GM21515 (cell line): ENCODE results near the gene PBLD.
"Not testable (repeated sequence)": the region's sequence is repeated elsewhere in the genome, so short reads cannot be mapped to it uniquely, and the experiment has no call there.

Experiments used
- ATAC-seq: cut with Tn5 transposase; IDR thresholded peaks from one replicate; pipeline ENCODE4 v1.9.1; 2021; ENCODE audit not compliant: unreplicated experiment

The PBLD gene

DNA sequence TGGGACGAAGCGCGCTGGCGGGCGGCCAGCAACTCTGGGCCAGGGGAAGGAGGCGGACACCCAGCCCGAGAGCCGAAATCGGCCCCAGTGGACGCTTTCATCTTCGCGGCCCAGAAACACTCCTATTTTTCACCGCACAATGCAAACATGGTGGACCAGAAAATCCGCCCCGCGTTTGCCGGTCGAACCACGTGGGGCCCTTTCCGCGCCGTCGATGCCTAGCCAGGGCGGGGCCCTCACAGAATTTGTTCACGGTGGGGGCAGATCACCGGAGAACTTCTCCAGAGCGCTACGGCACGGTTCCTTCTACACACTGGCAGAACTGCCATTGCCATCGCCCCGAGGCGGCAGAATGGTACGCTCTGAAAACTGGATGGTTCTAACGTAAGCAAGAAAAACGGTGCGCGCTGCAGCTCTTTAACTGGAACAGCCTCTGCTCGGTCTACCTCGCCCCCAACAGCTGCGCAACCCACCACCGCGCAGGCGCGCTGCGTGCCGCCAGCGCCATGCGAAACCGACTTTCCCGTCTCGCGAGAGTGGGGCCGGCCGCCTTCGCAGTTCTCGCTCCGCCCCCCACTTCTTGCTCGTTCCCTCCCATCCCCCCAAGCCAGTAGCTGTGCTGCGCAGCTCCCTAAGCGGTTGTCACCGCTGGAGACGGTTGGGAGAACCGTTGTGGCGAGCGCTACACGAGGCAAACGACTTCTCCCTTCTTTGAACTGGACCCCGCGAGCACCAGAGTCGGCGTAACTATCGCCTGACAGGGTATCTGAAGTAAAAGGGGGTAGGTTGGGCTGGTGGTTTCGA lies 1.1 kb downstream of the PBLD start, which contains the start of gene HNRNPH3:
Gene HNRNPH3, plus strand, starts transcription at position 610 of the 804 bp plus-strand sequence. CDS start 5,158 bp downstream, outside the sequence.
- ATAC-seq, result peak; percentile 78

DNA sequence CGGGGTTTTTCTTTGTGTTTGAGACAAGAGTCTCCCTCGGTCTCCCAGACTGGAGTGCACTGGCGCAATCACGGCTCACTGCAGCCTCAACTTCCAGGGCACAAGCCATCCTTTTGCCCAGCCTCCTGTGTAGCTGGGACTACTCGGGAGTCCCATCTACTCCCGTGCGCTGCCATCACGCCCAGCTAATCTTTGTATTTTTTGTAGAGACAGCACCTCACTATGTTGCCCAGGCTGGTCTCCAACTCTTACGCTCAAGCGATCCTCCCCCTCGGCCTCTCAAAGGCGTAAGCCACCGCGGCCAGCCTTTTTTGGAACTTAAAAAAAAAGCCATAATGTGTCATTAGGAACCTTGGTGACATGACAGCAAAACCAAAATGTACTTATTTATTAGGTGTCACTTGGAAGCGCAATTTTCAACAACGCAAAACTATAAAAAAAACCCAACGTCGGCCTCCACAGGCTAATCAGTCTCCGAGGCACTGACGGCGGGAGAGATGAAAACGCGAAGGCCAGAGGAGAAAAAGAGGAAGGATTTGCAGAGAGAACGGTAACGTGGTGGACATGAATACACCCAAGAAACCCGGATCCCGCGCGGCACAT lies 1.8 kb downstream of the PBLD start:
- ATAC-seq, result no peak

DNA sequence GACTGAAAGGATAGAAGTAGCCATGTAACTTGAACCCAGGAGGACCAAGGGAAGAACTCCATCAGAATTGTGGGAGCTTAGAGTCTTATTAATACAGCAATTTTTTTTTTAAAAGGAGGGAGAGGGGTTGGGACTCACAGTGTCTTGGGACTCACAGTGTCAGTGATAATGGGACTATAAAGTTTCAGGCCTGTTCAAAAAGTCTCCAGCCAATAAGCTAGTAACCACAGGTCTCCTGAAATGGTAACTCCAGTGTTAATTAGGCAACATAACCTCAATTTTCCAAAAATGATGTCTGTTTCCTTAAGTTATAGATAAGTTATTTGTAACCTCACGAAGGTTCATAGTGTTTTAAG lies 3.2 kb downstream of the PBLD start:
- ATAC-seq, result no peak

DNA sequence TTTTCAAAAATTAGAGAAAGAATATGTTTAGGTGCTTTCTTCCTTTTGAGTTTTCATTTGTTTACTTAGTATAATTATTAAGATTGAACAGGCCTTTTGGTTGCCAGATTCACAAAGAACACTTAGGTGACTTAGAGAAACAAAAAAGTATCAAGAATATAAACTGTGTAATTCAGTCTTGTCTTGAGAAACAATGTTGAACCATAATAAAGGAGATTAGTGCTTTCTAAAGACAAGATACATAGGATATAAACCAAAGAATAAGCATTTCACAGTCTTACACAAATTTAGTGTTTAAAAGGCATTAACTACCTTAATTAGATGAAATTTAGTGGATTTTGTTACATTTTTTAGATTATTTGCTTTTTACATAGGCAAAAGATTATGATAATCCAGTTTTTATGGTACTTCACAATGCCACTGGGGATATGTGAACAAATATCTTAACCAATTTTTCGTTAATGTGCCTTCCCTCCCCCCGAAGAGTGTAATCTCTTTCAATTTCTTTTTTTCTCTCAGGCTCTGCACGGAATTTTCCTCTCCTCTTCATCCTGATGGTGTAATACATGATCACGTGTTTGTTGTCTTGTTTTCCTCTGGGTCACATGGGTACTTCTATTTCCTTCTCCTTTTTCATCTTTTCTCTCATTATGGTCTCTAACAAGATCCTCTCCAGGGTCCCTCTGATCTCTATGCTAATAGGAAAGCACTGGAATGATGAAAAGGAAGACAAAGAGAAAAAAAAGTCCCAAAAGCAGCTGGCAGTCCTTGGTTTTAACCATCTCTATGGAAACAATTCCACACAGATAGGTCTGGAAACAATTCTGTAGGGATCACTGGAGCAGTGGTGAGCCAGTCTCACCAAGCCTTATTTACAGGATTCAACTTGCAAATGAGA lies 4.6 kb downstream of the PBLD start:
- no peak for ATAC-seq

DNA sequence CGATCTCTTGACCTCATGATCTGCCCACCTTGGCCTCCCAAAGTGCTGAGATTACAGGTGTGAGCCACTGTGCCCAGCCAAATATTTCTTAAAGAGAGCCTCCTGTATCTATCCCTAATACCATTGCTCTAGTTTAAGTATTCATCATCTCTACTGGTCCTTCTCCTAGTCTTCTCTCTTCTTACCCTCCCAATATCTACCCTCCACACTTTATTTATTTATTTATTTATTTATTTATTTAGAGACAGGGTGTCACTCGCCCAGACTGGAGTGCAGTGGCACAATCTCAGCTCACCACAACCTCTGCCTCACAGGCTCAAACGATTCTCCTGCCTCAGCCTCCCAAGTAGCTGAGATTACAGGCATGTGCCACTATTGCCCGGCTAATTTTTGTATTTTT lies 8.3 kb downstream of the PBLD start:
- not testable (repeated sequence) for ATAC-seq

DNA sequence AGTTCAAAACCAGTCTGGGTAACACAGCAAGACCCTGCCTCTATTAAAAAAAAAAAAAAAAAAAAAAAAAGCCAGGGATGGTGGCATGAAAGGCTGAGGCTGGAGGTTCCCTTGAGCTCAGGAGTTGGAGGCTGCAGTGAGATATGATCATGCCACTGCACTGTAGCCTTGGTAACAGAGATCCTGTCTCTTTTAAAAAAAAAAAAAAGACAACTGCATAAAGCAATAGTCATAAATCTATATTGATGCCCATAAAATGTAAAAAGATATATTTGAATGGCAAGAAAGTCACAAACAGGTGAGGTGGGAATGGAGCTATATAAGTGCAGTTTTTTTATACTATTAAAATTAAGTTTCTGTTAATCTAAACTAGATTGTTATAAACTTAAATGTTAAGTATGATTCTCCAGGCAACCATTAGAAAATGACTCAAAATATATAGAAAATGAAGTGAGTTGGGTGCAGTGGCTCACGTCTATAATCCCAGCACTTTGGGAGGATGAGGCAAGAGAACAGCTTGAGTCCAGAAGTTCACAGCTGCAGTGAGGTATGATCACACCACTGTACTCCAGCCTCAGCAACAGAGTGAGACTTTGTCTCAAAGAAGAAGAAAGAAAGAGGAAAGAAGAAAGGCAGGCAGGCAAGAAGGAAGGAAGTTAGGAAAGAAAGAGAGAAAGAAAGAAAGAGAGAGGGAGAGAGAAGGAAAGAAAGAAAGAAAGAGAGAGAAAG lies 14.2 kb downstream of the PBLD start:
- ATAC-seq, result no peak

DNA sequence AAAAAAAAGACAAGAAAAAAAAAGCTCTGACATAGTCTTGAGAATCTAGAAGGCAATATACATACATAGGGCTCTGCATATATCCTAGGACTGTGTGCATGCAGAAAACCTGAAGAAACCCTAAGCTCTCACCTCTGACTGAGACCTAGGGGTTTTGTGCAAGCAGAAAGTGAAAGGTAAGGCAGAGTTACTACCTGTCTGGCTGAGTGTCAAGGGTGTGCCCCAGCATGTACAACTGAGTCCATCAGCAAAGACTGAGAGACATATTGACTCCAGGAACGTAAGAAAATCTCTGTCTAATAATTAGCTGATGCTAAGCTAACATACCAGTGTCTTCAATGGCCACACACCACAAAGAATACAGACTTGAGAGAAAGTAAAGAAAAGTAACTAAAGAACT lies 17.1 kb downstream of the PBLD start:
- no peak for ATAC-seq

DNA sequence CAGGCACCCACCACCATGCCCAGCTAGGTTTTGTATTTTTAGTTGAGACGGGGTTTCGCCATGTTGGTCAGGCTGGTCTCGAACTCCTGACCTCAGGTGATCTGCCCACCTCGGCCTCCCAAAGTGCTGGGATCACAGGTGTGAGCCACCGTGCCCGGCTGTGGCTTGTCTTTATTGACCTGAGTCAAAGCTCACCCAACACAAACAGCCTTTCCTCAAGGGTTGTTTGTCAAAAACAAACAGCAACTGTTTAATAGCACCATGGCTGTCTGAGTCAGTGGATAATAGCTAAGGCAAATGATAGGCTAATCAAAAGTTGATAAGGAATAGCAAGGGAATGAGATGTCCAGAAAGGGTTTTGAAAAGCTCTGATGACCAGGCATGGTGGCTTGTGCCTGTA lies 17.8 kb downstream of the PBLD start:
- ATAC-seq, result not testable (repeated sequence)

DNA sequence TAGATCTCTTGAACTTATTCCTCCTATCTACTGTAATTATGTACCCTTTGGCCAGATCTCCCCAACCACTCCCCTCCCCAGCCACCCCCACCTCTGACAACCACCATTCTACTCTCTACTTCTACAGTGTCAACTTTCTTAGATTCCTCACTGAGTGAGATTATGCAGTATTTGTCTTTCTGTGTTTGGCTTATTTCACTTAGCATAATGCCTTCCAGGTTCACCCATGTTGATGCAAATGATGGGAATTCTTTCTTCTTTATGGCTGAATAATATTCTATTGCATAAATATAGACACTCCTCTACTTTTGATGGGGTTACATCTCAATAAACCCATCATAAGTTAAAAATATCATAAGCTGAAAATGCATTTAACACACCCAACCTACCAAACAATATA lies 22.2 kb downstream of the PBLD start:
- no peak for ATAC-seq

DNA sequence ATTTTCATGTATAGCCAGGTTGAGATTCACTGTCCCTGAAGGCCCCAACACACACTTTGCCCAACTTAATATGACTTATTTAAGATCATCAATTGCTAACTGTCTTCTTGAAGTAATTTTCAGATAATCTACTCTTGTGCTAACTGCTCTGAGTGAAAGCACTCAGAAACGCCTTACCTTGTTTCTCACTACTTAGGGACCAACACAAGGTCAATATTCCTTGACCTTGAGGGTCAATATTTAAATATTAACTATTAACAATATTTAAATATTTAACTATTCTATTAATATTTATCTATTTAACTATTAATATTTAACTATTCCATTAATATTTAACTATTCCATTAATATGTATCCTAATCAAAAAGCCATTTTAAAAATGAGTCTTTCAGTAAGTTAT lies 26.9 kb downstream of the PBLD start:
- no peak for ATAC-seq

DNA sequence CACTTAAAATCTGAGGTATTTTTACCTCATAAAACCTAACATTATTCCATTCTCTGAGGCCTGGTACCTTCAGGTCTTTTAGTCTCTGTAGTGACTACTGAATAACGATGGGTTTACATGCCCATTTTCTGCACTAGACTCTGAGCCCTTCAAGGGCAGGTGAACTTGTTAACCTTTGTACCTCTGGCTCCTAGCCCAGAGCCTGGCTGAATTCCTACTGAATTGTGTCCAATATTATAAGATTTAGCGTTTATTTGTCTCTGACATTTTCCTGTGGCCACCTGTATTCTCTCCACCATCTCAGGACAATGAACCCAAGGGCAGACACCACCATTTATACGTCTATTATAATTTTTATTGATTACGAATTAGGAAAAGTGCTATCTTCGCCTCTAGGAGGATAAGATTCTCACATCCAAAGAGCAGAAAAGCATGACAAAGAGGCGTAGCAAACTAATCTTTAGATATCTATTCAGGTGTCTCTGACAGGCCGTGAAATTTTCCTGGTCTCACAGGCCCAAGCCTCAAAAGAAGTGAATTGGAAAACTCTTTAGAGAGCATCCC lies 28.8 kb downstream of the PBLD start:
- ATAC-seq, result no peak

DNA sequence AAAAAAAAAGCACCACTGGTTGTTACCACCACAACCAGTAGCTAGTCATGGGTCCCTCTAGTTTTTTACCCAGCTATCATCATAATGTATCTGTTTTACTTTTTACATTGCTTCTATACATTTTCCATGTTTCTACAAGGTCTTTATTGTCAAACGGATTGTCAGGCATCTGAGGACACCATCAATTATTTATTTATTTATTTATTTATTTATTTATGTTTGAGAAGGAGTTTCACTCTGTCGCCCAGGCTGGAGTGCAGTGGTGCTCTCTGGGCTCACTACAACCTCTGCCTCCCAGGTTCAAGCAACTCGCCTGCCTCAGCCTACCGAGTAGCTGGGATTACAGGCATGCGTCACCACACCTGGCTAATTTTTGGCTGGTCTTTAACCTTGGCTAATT lies 29.9 kb downstream of the PBLD start:
- ATAC-seq, result no peak

DNA sequence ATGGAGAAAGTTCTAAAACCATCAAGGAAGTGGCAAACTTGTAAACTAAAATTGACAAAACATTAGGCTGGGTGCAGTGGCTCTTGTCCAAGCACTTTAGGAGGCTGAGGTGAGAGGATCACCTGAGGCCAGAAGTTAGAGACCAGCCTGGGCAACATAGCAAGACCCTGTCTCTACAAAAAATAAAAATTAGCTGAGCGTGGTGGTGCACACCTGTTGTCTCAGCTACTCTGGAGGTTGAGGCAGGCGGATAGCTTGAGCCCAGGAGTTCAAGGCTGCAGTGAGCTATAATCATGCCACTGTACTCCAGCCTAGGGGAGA lies 30.3 kb downstream of the PBLD start:
- no peak for ATAC-seq

DNA sequence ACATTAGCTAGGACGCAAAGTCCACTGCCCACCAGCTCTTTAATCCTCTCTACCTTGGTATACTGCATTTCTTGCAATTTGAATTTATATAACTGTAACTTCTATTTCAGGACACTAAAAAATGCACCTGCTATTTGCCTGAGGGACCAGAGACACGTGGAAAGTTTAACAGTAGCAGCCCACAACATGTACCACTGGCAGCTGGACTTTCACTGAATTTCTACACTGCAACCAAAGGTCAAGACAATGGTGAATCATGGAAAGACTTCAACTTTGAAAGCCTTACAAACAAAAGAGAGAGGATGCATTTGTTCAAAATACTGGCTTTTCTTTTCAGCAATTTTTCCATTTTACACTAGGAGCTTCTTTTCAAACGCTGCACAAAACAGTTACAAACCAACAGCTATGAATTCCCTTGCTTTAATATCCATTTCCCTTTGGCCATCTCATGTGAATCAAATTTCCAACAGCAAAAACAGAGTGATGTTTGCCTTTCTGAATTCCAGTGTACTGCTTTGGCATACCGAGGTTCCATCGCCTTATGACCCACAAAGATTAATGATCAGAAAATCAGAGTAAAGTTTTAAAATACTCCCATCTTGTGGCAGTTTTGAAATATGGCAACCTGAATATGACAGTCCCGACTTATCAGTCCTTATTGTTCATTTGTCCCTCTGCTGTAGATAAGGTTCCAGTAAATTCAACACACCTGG lies 30.8 kb downstream of the PBLD start:
- ATAC-seq, result no peak

DNA sequence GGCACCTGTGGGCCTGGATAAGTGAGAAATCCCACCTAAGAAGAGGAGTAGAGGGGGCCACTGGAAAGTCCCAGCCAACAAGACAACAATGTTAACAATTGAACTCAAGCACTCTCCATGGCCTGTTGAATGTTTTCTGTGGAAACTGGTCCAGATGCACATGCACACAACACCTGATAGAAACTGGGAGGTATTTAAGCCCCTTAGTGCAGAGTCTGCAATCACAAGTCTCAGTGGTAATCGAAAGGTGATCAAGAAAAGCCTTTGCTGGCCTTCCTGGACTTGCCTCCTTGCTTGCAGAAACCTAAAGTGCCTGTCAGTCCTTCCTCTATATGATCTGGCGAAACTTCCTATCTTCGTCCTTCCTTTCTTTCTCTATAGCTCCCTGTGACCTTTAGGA lies 31.4 kb downstream of the PBLD start:
- ATAC-seq, result no peak

DNA sequence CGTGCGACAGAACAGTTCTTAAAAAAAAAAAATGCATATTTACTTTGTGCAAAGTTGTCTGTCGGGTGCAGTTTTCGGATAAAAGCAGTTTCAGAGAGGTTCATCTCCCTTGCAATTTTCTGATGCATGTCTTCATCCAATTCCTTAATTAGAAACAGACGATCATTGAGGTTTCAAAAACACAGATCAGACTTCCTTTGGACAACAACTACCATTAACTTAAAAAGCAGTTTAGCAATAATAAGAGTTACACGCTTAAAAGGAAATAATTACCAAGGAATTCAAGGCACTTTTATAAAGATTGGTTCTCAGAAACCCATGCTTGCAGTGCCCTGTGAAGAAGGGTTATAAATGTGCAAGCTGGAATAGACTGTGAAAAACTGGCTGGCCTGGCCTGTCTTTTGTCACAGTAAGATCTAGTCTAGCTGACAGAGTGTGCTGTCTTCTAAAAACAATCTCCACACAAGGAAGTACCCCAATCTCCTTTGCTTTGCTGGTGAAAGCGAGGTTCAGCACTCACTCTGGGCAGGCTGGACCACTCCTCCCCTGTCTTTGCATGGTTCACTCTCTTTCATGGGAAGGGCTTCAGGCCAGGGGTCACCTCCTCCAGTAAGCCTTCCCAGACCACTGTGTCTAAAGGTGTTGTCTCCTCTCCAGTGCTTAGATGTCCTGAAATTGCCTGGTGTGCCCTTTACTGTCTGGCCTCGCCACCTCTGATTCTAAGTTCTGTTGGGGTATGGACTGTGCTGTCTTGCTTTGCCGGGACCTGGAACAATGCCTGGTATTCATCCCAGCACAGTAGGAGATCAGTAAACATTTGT lies 35.7 kb downstream of the PBLD start:
- no peak for ATAC-seq

DNA sequence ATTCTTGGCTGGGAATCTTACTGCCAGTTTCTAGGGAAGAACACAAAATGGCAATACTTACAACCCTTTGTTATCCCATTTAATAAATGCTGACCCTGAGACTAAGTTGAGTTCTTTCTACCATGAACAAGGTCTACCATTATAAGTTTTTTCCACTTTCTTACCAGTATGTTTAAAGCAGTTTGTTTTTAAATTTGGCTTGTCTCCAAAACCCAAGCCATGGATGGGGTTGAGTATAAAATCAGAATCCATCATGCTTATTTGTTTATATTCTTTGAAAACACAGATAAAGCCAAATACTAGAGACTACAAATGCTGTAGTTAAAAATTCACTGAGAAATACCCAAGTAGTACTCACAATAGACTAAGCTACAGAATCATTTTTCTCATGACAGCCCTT lies 42.0 kb downstream of the PBLD start:
- no peak for ATAC-seq

DNA sequence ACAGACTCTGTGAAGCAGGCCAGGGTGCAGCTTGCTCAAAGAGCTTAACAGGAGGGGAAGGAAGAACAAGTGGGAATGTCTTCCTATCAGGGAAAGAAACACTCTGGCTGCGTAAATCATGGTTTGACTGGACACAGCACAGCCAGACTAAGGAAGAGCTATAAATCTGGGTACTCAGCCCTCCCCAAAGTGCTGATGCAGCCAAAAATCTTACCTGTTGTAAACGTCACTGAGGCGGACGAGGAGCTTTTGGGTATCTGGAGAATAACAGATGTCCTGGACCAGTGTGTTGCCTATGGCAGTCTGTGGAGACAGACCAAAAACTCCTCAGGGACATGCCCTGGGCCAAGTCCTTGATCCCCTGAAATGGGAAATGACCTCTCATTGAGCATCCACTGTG lies 44.0 kb downstream of the PBLD start:
- no peak for ATAC-seq
